SK-MEL-5 (cell line): Measurements from ENCODE around the gene ZDHHC14. TPM values are rescaled to one million over a fixed set of nuclear protein-coding genes. Genes with fewer than 3 reads are reported as not detected.

ENCODE experiments used
- DNase-seq: peaks from one replicate; pipeline ENCODE4 v3.0.0-alpha.2; 2016; ENCODE audit warnings: low read depth, low spot score
- in situ Hi-C: cut with HindIII; loops from 2 replicates; pipeline ENCODE4 v1.10.0; 2016; ENCODE audit warnings: low sequenced_read_pairs, high pct_unique_total_duplicates, low pct_unique_long_range_greater_than_20kb
- total RNA-seq: library from RNA; depleted of rRNA; stranded (reverse); fragments of >200 nt; shearing (Covaris generic); gene quantifications from 2 replicates; pipeline ENCODE4 v1.2.3, GENCODE V29; 2014

Gene ZDHHC14
- total RNA-seq, 1 experiment from 2014 or later = 2.9 TPM

GRCh38 chr6:157600807-157601206 is 219.8 kb downstream of the ZDHHC14 start:
- in situ Hi-C loops = no loop called here
- no peak for DNase-seq

- no peak for DNase-seq
- in situ Hi-C loops = no loop called here
Measured at GRCh38 chr6:157602521-157603295, 221.7 kb downstream of the ZDHHC14 start.

GRCh38 chr6:157603314-157603940 is 222.4 kb downstream of the ZDHHC14 start:
- DNase-seq = no peak
- in situ Hi-C loops = no loop called here

- in situ Hi-C loops = no loop called here
- DNase-seq = no peak
Measured at GRCh38 chr6:157603971-157604370, 223.0 kb downstream of the ZDHHC14 start.

GRCh38 chr6:157604816-157605215 is 223.8 kb downstream of the ZDHHC14 start:
- no peak for DNase-seq
- in situ Hi-C loops = no loop called here

- in situ Hi-C loops = no loop called here
- DNase-seq = no peak
Measured at GRCh38 chr6:157605484-157605883, 224.5 kb downstream of the ZDHHC14 start.

- DNase-seq = no peak
- in situ Hi-C loops = no loop called here
Measured at GRCh38 chr6:157606516-157606915, 225.5 kb downstream of the ZDHHC14 start.

GRCh38 chr6:157607317-157608109 is 226.5 kb downstream of the ZDHHC14 start:
- in situ Hi-C loops = no loop called here
- no peak for DNase-seq

GRCh38 chr6:157608221-157609075 is 227.5 kb downstream of the ZDHHC14 start:
- in situ Hi-C loops = no loop called here
- DNase-seq = no peak

GRCh38 chr6:157609117-157609516 is 228.1 kb downstream of the ZDHHC14 start:
- DNase-seq = no peak
- in situ Hi-C loops = no loop called here

GRCh38 chr6:157609556-157609955 is 228.6 kb downstream of the ZDHHC14 start:
- in situ Hi-C loops = no loop called here
- no peak for DNase-seq

- in situ Hi-C loops = no loop called here
- no peak for DNase-seq
Measured at GRCh38 chr6:157610451-157610999, 229.5 kb downstream of the ZDHHC14 start.

GRCh38 chr6:157611406-157611805 is 230.4 kb downstream of the ZDHHC14 start:
- in situ Hi-C loops = no loop called here

GRCh38 chr6:157613011-157613522 is 232.1 kb downstream of the ZDHHC14 start:
- no peak for DNase-seq
- in situ Hi-C loops = no loop called here

More at GRCh38 chr6:157611406-157611805, 230.4 kb downstream of the ZDHHC14 start:
- DNase-seq = no peak

- DNase-seq = no peak
- in situ Hi-C loops = no loop called here
Measured at GRCh38 chr6:157614026-157614568, 233.1 kb downstream of the ZDHHC14 start.

- in situ Hi-C loops = no loop called here
- peak; percentile 6 for DNase-seq
Measured at GRCh38 chr6:157615420-157615769, 234.4 kb downstream of the ZDHHC14 start.

GRCh38 chr6:157615951-157616350 is 235.0 kb downstream of the ZDHHC14 start:
- in situ Hi-C loops = no loop called here
- DNase-seq = no peak
